NOMO-1 (cell line): ENCODE results near the gene PIMREG.

ENCODE experiments used
- DNase-seq, 2 experiments: peaks; one replicate each; lab custom pipeline; 2025; ENCODE audit not compliant: unreplicated experiment in 2 of 2; lab: John Stamatoyannopoulos, UW

Gene PIMREG

GRCh38 chr17:6496640-6497441 is 52.6 kb downstream of the PIMREG start:
- no peak for DNase-seq

- DNase-seq = no peak
Measured at GRCh38 chr17:6497496-6498221, 53.4 kb downstream of the PIMREG start.

GRCh38 chr17:6498356-6498755 is 54.1 kb downstream of the PIMREG start:
- DNase-seq = no peak

DNA sequence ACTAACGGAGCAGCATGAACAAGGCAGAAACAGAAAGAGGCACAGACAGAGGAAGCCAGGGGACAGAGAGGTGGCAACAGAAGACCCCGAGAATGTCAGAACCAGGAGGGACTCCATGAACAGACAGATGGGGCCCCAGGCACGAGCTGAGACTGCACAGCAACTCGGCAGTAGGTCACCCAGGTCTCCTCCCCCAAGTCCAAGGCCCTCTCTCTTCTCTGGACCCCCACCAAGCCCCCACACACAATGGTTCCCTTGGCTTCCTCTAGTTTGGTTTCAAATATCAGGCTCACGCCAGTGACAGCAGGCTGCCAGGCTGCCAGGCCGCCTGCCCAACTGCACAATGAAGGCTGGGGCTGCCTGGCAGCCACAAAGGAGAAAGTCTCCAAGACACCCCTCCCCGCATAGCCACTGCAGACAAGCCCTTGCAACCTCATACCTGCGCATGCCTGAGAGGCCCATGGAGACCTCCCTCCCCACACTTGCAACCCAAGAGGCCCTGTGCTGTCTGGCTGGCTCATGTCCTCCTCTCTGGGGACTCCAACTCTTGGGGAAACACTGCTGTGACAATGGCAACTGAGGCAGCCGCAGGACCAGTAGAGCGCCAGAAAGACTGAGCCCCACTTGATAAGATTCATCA is 54.8 kb downstream of the PIMREG start:
- no peak for DNase-seq
